Tibial artery (tissue), 4 donors: ENCODE measurements around the gene COL5A3.
A peak's percentile ranks its signal among the peaks of the same experiment; 100 is the strongest.

Source experiments
- DNase-seq, 2 donors: peaks; one replicate each; pipeline ENCODE4 v3.0.0-alpha.2; 2019
- H3K27ac ChIP-seq, 2 donors: fragments of 200-600 bp; sonication (generic) in 1 of 2; 1 replicate in 1 of 2; 2 replicates in 1 of 2; pipeline ENCODE4 v1.5.1; 2018 to 2019; ENCODE audit warnings: mild to moderate bottlenecking in 1 of 2
- H3K27me3 ChIP-seq, 2 donors: fragments of 200-600 bp; sonication (generic) in 1 of 2; one replicate each; pipeline versions ENCODE4 v1.5.1 to v1.6.0; 2016 to 2019
- H3K36me3 ChIP-seq, 3 donors: fragments of 200-600 bp; sonication (generic) in 2 of 3; one replicate each; pipeline ENCODE4 v1.5.1; 2016 to 2019; ENCODE audit warnings: mild to moderate bottlenecking in 2 of 3
- H3K4me1 ChIP-seq, 4 donors: fragments of 200-600 bp; sonication (generic) in 2 of 4; 1 replicate in 3 of 4; 2 replicates in 1 of 4; pipeline ENCODE4 v1.5.1; 2016 to 2019
- H3K4me3 ChIP-seq, 2 donors: fragments of 200-600 bp; sonication (generic) in 1 of 2; 1 replicate in 1 of 2; 2 replicates in 1 of 2; pipeline ENCODE4 v1.5.1; 2018 to 2019; ENCODE audit warnings: mild to moderate bottlenecking in 2 of 2
- H3K9me3 ChIP-seq, 3 donors: fragments of 200-600 bp; sonication (generic) in 1 of 3; one replicate each; pipeline ENCODE4 v1.5.1; 2016 to 2019
- CTCF ChIP-seq, 2 experiments: fragments of 200-600 bp in 1 of 2; fragments of 450-650 bp in 1 of 2; IDR thresholded peaks; one replicate each; pipeline ENCODE4 v1.5.1; 2017 to 2019; ENCODE audit warnings: antibody characterized with exemption in 2 of 2, mild to moderate bottlenecking in 1 of 2, moderate library complexity in 1 of 2
- intact Hi-C: fragments of 100-400 bp; cut with DNase I; formaldehyde crosslinking; loops from one replicate; pipeline ENCODE4 v1.15.0; 2023; ENCODE audit warnings: low total_unique reads

COL5A3 gene

GRCh38 chr19:9991425-9992191 lies 18.7 kb downstream of the COL5A3 start:
- intact Hi-C loops: loop anchor here (5.0 kb wide), 1 partner anchor 419 kb away; no protein-coding TSS in a partner anchor
- no peak overlapping the region for H3K4me3 ChIP-seq
- H3K4me1 ChIP-seq: peaks cover 0 to 11% (median 6%) of the 10 kb centered on the region in 4 donors
- TF ChIP-seq CTCF (IDR thresholded peaks at IDR 0.05): no peak
- H3K36me3 ChIP-seq: peaks cover 0 to 4% (median 0%) of the 10 kb centered on the region in 3 donors
- H3K9me3 ChIP-seq: no peaks in the 10 kb centered on the region
- H3K27me3 ChIP-seq: no peaks in the 10 kb centered on the region
- no peak for DNase-seq
- H3K27ac ChIP-seq: no peak overlapping the region

GRCh38 chr19:9989504-9989903 lies 20.8 kb downstream of the COL5A3 start:
- Histone ChIP-seq H3K27me3 (no peaks in the 10 kb centered on the region), H3K9me3 (no peaks in the 10 kb centered on the region), H3K4me1 (peaks cover 0 to 16% (median 12%) of the 10 kb centered on the region in 4 donors), H3K4me3 (no peak overlapping the region), H3K36me3 (no peaks in the 10 kb centered on the region), H3K27ac (no peak overlapping the region)
- no peak for DNase-seq
- TF ChIP-seq CTCF (IDR thresholded peaks at IDR 0.05): no peak
- intact Hi-C loops: no loop called here

- Histone ChIP-seq H3K4me3 (no peak overlapping the region), H3K4me1 (peaks cover 0 to 16% (median 12%) of the 10 kb centered on the region in 4 donors), H3K27me3 (no peaks in the 10 kb centered on the region), H3K27ac (peak overlapping the region; percentile 41 to 53), H3K36me3 (no peaks in the 10 kb centered on the region), H3K9me3 (no peaks in the 10 kb centered on the region)
- no peak for TF ChIP-seq CTCF (IDR thresholded peaks at IDR 0.05)
- intact Hi-C loops: no loop called here
- peak; percentile 59 to 80 for DNase-seq
Observed at GRCh38 chr19:9986787-9987281, 23.5 kb downstream of the COL5A3 start.

GRCh38 chr19:9981406-9982260 lies 28.7 kb downstream of the COL5A3 start:
- no peaks in the 10 kb centered on the region for H3K9me3 ChIP-seq
- H3K36me3 ChIP-seq: peaks cover 0 to 9% (median 0%) of the 10 kb centered on the region in 3 donors
- no peak overlapping the region for H3K27ac ChIP-seq
- TF ChIP-seq CTCF (IDR thresholded peaks at IDR 0.05): no peak
- no peak for DNase-seq
- H3K4me3 ChIP-seq: no peak overlapping the region
- peaks cover 0 to 7% (median 6%) of the 10 kb centered on the region in 4 donors for H3K4me1 ChIP-seq
- no peaks in the 10 kb centered on the region for H3K27me3 ChIP-seq
- intact Hi-C loops: no loop called here

GRCh38 chr19:9972103-9972502 lies 38.2 kb downstream of the COL5A3 start:
- H3K27ac ChIP-seq: no peak overlapping the region
- H3K9me3 ChIP-seq: no peaks in the 10 kb centered on the region
- H3K4me3 ChIP-seq: no peak overlapping the region
- H3K27me3 ChIP-seq: peaks cover 0 to under 1% of the 10 kb centered on the region in 2 donors
- intact Hi-C loops: no loop called here
- DNase-seq: no peak
- no peaks in the 10 kb centered on the region for H3K4me1 ChIP-seq
- TF ChIP-seq CTCF (IDR thresholded peaks at IDR 0.05): no peak
- H3K36me3 ChIP-seq: peaks cover 0 to 6% (median 0%) of the 10 kb centered on the region in 3 donors
